HEK293 (cell line): ENCODE results near the gene PPP6R3.

Source experiments
- KLF1 ChIP-seq: fragments of 450-650 bp; formaldehyde crosslinking; IDR thresholded peaks from 2 replicates; pipeline ENCODE4 v1.5.1; 2016; ENCODE audit warnings: missing biosample characterization, missing genetic modification characterization
- KLF16 ChIP-seq: fragments of 450-650 bp; formaldehyde crosslinking; IDR thresholded peaks from 2 replicates; pipeline ENCODE4 v1.5.1; 2017; ENCODE audit warnings: missing biosample characterization, missing genetic modification characterization
- MYNN ChIP-seq: fragments of 450-650 bp; formaldehyde crosslinking; IDR thresholded peaks from 2 replicates; pipeline ENCODE4 v1.5.1; 2016; ENCODE audit warnings: missing biosample characterization, missing genetic modification characterization, borderline replicate concordance
- ZNF433 ChIP-seq: fragments of 450-650 bp; formaldehyde crosslinking; IDR thresholded peaks from 2 replicates; pipeline ENCODE4 v1.5.1; 2016; ENCODE audit warnings: missing biosample characterization, missing genetic modification characterization, low read depth
- ZNF623 ChIP-seq: fragments of 450-650 bp; formaldehyde crosslinking; IDR thresholded peaks from 2 replicates; pipeline ENCODE4 v1.5.1; 2016; ENCODE audit warnings: missing biosample characterization, missing genetic modification characterization
- TF ChIP-seq, protein P1 (sequence below): fragments of 450-650 bp; formaldehyde crosslinking; IDR thresholded peaks from 2 replicates; pipeline ENCODE4 v1.5.1; 2016; ENCODE audit warnings: missing biosample characterization, missing genetic modification characterization
- TF ChIP-seq, protein P2 (sequence below): fragments of 450-650 bp; formaldehyde crosslinking; IDR thresholded peaks from 2 replicates; pipeline ENCODE4 v1.5.1; 2016; ENCODE audit warnings: missing biosample characterization, missing genetic modification characterization, borderline replicate concordance
- TF ChIP-seq, protein P3 (sequence below): fragments of 450-650 bp; formaldehyde crosslinking; IDR thresholded peaks from 2 replicates; pipeline ENCODE4 v1.5.1; 2017; ENCODE audit warnings: missing biosample characterization, mild to moderate bottlenecking, missing genetic modification characterization, moderate library complexity
- TF ChIP-seq, protein P4 (sequence below): fragments of 450-650 bp; formaldehyde crosslinking; IDR thresholded peaks from 2 replicates; pipeline ENCODE4 v1.5.1; 2016; ENCODE audit warnings: missing biosample characterization, missing genetic modification characterization, low read depth

DNA sequence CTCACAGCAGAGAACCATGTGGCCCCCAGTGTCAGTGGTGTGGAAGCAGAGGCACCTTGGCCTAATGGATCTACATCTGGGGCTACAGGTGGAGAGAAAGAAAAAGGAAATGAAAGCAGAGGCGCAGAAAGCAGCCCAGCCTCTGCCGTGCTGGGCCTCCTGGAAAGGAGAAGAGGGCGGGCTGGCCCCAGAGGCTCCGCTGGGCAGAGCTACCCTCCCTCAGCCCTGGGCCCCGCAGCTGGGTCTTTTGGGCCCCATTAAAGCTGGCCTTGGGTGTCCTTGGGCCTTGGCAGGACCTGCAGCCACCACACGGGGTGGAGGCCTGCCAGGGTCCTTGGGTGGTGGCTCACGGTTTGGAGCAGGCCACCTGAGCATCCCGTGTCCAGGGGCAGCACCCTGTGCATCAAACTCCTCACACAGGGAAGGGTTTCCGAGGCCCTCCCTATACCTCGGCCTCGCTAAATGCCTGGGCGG, 192.2 kb downstream of the PPP6R3 start:
- TF ChIP-seq KLF16 (tag by site-specific recombination) (no peak), ZNF623 (tag by site-specific recombination) (no peak), KLF1 (tag by site-specific recombination) (no peak), ZNF433 (tag by site-specific recombination) (no peak), MYNN (tag by site-specific recombination) (no peak)
- TF ChIP-seq, protein P1, sequence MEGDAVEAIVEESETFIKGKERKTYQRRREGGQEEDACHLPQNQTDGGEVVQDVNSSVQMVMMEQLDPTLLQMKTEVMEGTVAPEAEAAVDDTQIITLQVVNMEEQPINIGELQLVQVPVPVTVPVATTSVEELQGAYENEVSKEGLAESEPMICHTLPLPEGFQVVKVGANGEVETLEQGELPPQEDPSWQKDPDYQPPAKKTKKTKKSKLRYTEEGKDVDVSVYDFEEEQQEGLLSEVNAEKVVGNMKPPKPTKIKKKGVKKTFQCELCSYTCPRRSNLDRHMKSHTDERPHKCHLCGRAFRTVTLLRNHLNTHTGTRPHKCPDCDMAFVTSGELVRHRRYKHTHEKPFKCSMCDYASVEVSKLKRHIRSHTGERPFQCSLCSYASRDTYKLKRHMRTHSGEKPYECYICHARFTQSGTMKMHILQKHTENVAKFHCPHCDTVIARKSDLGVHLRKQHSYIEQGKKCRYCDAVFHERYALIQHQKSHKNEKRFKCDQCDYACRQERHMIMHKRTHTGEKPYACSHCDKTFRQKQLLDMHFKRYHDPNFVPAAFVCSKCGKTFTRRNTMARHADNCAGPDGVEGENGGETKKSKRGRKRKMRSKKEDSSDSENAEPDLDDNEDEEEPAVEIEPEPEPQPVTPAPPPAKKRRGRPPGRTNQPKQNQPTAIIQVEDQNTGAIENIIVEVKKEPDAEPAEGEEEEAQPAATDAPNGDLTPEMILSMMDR (tag by site-specific recombination) = no peak
- TF ChIP-seq, protein P2, sequence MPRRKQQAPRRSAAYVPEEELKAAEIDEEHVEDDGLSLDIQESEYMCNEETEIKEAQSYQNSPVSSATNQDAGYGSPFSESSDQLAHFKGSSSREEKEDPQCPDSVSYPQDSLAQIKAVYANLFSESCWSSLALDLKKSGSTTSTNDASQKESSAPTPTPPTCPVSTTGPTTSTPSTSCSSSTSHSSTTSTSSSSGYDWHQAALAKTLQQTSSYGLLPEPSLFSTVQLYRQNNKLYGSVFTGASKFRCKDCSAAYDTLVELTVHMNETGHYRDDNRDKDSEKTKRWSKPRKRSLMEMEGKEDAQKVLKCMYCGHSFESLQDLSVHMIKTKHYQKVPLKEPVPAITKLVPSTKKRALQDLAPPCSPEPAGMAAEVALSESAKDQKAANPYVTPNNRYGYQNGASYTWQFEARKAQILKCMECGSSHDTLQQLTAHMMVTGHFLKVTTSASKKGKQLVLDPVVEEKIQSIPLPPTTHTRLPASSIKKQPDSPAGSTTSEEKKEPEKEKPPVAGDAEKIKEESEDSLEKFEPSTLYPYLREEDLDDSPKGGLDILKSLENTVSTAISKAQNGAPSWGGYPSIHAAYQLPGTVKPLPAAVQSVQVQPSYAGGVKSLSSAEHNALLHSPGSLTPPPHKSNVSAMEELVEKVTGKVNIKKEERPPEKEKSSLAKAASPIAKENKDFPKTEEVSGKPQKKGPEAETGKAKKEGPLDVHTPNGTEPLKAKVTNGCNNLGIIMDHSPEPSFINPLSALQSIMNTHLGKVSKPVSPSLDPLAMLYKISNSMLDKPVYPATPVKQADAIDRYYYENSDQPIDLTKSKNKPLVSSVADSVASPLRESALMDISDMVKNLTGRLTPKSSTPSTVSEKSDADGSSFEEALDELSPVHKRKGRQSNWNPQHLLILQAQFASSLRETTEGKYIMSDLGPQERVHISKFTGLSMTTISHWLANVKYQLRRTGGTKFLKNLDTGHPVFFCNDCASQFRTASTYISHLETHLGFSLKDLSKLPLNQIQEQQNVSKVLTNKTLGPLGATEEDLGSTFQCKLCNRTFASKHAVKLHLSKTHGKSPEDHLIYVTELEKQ (tag by site-specific recombination) = no peak
- TF ChIP-seq, protein P3, sequence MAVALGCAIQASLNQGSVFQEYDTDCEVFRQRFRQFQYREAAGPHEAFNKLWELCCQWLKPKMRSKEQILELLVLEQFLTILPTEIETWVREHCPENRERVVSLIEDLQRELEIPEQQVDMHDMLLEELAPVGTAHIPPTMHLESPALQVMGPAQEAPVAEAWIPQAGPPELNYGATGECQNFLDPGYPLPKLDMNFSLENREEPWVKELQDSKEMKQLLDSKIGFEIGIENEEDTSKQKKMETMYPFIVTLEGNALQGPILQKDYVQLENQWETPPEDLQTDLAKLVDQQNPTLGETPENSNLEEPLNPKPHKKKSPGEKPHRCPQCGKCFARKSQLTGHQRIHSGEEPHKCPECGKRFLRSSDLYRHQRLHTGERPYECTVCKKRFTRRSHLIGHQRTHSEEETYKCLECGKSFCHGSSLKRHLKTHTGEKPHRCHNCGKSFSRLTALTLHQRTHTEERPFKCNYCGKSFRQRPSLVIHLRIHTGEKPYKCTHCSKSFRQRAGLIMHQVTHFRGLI (tag by site-specific recombination) = no peak
- TF ChIP-seq, protein P4, sequence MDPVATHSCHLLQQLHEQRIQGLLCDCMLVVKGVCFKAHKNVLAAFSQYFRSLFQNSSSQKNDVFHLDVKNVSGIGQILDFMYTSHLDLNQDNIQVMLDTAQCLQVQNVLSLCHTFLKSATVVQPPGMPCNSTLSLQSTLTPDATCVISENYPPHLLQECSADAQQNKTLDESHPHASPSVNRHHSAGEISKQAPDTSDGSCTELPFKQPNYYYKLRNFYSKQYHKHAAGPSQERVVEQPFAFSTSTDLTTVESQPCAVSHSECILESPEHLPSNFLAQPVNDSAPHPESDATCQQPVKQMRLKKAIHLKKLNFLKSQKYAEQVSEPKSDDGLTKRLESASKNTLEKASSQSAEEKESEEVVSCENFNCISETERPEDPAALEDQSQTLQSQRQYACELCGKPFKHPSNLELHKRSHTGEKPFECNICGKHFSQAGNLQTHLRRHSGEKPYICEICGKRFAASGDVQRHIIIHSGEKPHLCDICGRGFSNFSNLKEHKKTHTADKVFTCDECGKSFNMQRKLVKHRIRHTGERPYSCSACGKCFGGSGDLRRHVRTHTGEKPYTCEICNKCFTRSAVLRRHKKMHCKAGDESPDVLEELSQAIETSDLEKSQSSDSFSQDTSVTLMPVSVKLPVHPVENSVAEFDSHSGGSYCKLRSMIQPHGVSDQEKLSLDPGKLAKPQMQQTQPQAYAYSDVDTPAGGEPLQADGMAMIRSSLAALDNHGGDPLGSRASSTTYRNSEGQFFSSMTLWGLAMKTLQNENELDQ (tag by site-specific recombination) = no peak
